Stimulated activated CD8-positive, alpha-beta memory T cell treated with anti-CD3 and anti-CD28 coated beads, Interleukin-7, amount 100 ng/mL, for 4 hours (primary cell): ENCODE results near the gene FYN.
"Not testable (repeated sequence)": the region's sequence is repeated elsewhere in the genome, so short reads cannot be mapped to it uniquely, and the experiment has no call there.

Source experiments
- DNase-seq, 2 donors: peaks; one replicate each; pipeline ENCODE4 v3.0.0-alpha.2; 2020; ENCODE audit warnings: low read depth in 2 of 2

Gene FYN

DNA sequence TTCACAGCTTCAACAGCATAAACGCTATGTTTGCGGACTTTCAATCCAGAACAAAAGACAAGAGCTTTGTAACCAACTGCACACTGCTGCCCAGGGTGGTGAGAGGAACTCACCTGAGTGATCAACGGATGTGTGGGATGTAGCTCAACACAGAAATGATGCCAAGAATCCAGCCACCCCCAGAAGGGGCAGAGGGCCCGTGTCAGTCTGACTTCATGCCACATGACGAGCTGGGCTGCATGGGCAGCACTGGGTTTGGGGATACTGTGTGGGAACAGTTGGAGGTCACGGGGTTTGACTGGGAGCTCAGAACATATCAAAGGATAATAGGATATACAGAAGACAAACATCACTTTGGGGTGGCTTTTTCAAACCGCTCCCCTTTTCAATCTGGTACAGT lies 188.2 kb downstream of the FYN start:
- no peak for DNase-seq

- DNase-seq: no peak
Measured at GRCh38 chr6:111683749-111684267, 189.4 kb downstream of the FYN start.

GRCh38 chr6:111683157-111683556 lies 190.1 kb downstream of the FYN start:
- DNase-seq: no peak

GRCh38 chr6:111681860-111682259 lies 191.4 kb downstream of the FYN start:
- no peak for DNase-seq

- DNase-seq: not testable (repeated sequence)
Measured at GRCh38 chr6:111680811-111681609, 192.2 kb downstream of the FYN start.

DNA sequence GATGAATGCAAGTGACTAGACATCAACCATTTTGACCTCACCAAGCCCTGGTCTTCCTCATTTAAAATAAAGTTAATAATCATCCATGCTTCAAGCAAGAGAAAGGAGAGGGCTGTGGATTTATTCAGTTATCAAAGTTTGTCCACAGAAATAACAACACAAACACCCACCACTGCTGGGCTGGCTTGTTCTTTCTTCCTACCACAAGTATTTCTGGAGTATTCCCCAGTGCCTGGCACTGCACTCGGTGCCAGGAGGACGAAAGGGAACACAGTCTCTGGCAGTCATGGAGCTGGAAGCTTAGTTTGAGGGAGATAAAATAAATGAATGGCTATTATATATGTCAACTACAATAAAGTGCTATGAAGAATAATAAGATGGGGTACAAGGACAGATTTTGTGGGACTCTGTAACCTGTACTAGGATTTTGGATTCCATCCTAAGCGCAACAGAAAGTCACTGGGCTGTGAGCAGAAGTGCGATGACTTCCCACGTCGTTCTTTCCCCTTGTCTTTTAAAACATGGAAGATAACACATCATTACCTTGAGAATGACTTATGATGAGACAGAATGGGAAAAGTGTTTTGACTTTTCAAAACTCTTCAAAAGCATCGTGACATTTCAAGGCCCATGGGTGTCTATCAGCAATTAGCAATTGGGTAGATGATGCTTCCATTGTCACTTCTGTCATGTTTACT lies 193.1 kb downstream of the FYN start:
- no peak for DNase-seq

DNA sequence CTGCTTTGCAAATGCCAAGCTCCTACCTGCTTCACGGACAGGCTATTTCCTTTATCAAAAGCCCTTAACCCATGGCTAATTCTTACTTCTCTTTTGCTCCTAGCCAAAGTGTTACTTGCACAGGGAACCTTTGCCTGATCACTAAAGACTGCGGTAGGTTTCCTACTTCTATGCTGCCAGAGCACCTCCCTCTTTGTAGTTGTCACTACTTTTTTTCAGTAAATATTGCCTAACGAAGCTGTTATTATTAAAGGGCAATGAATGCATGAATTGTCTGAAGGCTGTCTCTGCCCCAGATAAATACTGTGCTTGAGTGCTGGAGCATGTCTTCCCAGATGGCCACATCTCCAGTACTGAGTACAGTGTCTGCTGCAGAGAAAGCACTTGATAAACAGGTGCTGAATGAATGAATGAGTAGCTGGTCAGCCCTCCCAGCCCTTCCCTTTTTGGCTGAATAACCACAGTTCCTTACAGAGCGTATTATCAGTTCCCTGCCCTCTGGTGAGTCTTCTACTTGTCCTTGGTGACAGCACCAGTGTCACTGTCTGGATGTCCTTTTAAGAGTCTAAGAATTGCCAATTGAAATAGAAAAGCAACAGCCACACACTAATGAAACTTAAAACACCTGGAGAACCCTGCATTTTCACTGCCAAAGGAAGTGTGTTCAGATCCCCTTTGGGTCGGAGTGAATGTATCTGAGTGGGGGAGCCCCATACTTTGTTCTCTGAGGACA lies 194.0 kb downstream of the FYN start:
- DNase-seq: no peak

GRCh38 chr6:111677249-111677990 lies 195.8 kb downstream of the FYN start:
- DNase-seq: no peak

- DNase-seq: no peak
Measured at GRCh38 chr6:111676383-111676782, 196.9 kb downstream of the FYN start.

DNA sequence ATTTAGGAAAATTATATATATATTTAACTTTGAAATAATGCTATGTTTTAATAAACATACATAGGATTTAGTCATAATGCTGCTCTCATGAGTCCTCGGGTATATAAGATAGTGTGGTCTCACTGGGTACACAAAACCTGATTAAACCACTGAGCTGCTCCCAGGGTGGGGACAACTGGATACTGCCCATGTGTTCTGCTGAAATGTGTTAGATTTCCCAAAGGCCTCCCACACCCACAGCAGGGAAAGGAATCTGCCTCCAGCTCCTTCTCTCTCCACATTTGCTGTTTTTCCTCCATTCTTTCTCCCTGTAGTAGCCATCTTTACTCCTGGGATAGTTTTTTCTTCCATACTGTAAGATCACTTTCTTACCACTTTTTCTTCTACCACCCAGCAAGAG lies 198.4 kb downstream of the FYN start:
- DNase-seq: no peak

DNA sequence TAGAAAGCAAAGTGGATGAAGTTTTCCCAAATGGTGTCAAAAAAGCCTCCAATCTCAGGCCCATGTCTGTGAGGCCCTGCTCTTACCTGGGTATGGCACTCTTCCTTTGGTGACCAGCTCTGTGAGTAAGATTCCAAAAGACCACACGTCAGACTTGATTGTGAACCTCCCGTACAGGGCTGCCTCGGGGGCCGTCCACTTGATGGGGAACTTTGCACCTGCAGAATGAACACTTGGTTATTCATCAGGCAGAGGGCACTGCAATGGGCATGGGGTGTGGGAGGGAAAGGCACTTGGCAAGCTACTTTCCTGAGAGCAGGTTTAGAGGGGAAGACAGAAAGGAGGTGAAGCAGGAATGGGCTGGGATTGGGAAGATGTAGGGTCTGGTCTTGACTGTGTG lies 198.8 kb downstream of the FYN start:
- DNase-seq: no peak

GRCh38 chr6:111673937-111674336 lies 199.3 kb downstream of the FYN start:
- no peak for DNase-seq

DNA sequence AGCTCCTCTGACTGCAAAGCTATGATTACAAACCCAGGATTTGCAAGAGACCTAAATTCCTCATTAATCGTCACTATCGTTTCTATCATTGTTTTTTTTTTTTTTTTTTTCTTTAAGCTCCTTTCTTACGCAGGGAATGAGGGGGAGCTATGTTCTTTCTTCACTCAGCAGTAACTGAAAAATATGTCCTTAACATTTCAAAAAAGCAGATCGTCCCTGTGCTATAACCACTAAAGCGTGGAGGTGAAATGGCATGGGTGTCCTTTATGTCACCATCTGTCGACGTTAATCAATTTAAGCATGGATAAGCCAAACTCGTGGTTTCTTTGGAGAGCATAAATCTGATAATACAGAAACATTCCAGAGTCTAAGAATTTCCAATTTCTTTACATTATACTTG lies 199.7 kb downstream of the FYN start:
- DNase-seq: no peak

DNA sequence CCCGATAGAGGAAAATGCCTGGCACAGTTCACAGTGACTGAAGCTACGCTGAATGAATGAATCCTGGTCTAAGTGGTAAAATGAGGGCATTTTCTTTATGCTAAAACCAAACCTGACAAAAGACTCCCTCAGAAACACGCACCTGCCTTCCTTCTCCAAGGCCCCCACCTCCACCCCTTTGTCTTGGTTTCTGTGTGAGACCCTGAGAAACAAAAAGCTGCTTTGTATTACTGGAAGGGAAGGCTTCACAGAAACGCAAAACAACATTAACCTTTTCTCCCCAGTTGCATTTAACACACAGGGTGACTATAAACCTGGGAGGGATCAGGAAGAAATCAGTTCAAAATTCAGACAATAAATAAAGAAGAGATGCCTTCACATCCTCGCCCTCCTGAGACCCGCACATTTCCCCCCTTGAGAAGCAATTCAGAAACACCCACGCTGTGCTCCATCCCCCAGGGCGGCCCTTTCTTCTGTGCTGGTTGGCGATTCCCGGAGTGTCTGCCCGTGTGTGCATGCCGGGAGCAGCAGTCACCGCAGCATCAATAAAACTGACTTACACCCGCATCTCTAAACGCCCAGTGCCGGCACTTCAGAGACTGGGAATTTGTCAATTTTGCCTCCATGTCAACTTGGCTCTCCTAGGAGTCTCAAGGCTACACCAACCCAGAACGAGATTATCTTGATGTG lies 200.3 kb downstream of the FYN start:
- no peak for DNase-seq

GRCh38 chr6:111669326-111669725 lies 203.9 kb downstream of the FYN start:
- DNase-seq: no peak

- no peak for DNase-seq
Measured at GRCh38 chr6:111668410-111668809, 204.8 kb downstream of the FYN start.

DNA sequence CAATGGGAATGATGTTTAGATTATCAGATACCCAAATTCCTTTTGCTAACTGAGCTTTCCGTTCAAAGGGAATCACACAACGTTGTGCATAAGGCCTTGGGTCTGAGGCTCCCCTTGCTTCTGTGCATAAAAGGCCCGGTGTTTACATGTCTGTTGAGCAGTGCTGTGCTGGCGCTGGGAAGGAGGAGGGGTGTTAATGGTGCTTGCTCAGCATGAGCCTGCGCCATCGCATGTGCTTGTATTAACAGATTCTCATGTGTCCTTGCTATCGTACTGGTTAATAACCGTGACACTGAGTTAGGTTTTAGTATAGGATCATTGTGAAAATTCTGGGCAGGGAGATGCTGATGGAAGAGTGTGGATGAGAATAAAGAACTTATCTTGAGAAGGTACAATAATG lies 205.3 kb downstream of the FYN start:
- no peak for DNase-seq

DNA sequence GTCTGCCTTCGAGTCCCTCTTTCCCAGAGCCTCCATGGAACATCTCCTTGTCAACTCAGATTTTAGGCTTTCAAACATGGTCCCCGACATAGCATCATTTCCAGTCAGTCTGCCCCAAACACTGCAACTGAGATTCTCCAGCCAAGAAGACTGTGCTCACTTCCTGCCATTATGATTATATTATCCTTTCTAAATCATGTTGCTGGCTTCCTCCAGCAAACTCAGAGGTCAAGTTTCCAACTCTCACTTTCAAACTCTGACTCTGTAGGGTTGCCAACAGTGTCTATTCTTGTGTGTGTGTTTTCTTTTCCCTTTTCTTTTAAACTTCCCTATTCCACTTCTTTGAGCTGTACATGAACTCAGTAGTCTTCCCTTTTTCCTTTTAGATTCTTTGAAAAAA lies 206.4 kb downstream of the FYN start:
- DNase-seq: no peak

DNA sequence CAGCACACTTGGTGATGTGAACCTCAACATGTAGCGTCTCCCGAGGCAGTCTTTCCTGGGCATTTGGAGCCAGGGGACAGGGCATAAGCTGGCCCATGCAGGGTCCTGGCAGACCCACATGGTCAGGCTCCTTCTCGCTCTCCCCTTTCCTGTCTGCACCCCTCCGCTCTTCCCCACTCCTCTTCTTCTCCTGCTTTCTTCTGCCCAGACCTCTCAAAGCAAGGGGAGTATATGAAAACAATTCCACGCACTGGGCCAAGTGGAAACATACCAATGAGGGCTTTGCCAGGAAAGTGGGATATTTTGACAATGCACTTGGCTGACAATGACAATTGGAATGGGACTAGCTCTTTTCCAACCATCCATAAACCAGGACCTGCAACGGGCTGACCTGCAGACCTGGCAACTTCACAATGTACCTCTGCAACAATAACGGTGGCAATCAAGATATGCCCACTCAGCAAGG lies 208.7 kb downstream of the FYN start:
- no peak for DNase-seq

GRCh38 chr6:111663692-111664564 lies 209.3 kb downstream of the FYN start:
- DNase-seq: no peak
